G401.6 (cell line): Measurements from ENCODE around the gene VANGL2.

Experiments used
- FAIRE-seq: peaks from 2 replicates; lab custom pipeline; 2012; peaks lifted over from hg19 to GRCh38; lab: Jason Lieb, UNC

The VANGL2 gene

DNA sequence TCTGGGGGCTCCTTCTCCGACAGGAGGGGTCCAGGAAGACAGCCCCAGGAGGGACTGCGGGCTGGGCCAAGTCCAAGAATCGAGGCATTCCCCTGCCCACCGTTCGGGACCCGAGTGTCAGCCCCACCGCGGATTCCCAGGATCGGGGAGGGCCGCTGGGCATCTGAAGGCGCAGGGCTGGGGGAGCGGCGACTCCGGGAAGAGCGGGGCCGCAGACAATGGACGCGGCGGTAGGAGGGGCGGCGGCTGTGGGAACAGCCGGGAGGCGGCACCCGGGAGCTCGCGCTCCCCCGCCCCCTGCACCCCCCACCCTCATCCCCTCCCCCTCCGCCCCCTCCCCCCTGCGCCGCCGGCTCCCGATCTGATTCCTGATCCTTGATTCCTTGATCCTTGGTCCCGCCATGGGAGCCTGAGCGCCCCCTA, at the start of gene VANGL2:
VANGL2 (plus strand) TSS at position 342 of the 423 bp plus-strand sequence. CDS start 15,274 bp downstream, outside the sequence.
- FAIRE-seq: no peak

DNA sequence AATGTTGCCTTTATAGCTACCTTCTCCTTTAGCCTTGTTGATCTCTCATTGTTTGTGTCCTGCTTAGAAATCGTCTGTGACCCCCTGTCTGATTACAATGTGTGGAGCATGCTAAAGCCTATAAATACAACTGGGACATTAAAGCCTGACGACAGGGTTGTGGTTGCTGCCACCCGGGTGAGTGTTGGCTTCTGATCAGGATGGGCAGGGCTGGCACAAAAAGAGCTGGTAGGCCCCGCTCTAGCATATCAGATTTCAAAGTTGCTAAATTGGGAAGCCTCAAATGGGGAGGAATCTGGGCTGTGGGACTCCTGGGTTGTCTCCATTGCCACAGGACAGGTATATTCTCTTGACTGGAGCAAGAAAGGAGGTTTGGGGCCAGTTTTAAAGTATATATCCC, 48.7 kb upstream of the VANGL2 start:
- FAIRE-seq: no peak

GRCh38 chr1:160352555-160352954, 47.8 kb upstream of the VANGL2 start:
- no peak for FAIRE-seq

DNA sequence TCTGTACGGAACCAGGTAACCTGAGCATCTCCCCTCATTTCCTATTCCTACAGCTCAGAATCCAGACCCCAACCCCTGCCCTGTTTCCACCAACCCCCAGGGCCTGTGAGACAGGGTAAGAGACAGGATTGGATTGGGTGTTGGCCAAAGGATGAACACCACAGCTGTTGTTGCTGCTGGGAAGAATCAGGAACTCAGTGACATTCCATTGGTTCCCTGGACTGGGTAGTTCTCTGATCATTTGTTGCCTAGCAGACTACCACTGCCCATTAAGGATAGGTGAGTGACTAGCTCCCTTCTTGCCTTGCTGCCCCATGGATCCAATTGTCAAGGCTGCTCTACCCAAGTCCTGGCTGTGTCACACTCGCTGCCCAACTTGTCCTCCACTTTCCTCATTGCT, 47.1 kb upstream of the VANGL2 start:
- FAIRE-seq: no peak

GRCh38 chr1:160354388-160354985, 45.9 kb upstream of the VANGL2 start:
- no peak for FAIRE-seq

GRCh38 chr1:160357286-160358002, 42.9 kb upstream of the VANGL2 start:
- FAIRE-seq: no peak

DNA sequence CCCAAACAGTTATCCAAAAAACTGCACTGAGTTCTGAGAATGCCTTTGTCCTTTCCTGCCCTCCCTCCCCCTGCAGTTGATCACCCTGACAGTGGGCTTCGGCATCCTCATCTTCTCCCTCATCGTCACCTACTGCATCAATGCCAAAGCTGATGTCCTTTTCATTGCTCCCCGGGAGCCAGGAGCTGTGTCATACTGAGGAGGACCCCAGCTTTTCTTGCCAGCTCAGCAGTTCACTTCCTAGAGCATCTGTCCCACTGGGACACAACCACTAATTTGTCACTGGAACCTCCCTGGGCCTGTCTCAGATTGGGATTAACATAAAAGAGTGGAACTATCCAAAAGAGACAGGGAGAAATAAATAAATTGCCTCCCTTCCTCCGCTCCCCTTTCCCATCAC, 42.3 kb upstream of the VANGL2 start:
- FAIRE-seq: no peak

DNA sequence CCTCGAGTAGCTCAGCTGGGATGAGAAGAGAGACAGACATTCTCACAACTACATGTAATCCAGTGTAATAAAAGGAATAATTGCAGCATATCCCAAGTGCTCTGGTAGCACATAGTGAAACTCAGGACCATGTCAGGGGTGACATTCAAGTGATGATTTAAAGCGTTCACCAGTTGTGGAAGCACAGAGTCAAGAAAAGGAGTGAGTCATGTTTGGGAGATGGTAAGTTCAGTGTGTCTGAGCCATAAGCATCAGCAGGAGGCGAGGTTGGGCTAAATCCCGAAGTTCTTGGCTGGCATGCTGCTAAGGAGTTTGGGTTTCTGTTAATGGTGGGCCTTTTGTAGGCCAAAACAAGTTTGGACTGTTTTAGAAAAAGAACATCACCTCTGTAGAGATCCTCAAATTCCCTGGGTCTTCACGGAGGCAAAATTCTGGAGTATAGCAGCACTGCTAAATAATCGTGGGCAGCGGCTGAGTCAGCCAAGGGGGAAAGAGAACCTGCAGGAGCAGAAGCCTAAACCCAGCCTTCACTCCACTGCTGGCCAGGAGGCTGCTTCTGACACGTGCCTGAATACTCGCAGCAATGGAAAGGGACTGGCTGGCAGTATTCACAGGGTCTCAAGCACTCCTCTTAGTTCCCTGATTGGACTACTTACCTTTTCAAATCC, 40.7 kb upstream of the VANGL2 start:
- FAIRE-seq: no peak

GRCh38 chr1:160360227-160360695, 40.1 kb upstream of the VANGL2 start:
- no peak for FAIRE-seq

GRCh38 chr1:160361199-160361598, 39.2 kb upstream of the VANGL2 start:
- FAIRE-seq: no peak

- no peak for FAIRE-seq
These were observed 38.6 kb upstream of the VANGL2 start for GRCh38 chr1:160361814-160362167.

- no peak for FAIRE-seq
These were observed 38.0 kb upstream of the VANGL2 start for GRCh38 chr1:160362168-160362957.

DNA sequence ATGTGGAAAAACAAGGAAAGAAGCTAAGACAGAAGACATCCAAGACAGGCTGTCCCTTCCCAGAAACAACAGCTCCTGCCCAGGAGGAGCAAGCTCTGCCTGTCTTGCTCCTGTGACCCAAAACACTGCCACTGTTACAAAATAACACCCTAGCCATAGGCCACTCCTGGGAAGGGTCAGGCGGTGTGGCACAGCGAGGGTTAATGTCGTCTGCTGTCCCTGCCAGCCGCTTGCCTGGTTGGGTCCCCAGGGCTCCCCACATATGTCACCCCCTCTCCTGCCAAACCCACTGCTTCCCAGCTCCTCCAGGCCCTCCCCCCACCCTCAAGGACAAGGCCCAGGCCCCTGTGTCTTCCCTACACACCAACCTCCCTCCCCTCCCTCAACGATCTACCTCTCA, 37.4 kb upstream of the VANGL2 start:
- no peak for FAIRE-seq

DNA sequence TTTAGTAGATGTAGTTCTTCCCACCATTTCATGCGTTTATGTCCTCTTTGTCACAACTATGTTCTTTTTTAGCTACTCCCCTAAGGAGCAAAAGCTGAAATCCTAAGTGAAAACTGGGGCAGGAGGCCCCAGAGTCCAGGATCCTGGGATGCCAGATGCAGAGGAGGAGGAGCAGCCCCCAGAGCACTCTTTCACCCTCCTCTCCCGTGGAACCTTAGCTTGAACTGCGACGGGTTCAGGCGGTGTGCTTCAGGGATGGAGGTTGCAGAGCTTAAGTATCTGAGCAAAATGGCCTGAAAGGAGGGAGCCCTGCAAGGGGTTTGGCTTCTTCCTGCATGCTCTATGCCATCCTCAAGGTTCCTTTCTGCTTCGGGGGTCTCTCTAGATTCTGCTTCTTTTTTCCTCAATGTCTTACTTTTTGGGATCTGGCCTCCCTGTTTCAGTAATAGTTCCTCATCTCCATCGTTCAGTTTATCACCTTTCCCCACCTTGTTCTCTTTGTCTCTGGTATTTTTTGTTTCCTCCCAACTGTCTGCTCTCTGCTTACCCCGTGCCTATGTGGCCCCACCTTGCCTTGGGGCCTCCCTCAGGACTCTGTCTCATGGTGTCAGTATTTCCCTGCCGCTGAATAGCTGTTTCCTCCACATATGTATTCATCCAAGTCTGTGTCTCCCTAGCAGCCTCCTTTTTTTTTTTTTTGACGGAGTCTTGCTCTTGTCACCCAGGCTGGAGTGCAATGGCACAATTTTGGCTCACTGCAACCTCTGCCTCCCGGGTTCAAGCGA, 36.2 kb upstream of the VANGL2 start:
- FAIRE-seq: no peak

DNA sequence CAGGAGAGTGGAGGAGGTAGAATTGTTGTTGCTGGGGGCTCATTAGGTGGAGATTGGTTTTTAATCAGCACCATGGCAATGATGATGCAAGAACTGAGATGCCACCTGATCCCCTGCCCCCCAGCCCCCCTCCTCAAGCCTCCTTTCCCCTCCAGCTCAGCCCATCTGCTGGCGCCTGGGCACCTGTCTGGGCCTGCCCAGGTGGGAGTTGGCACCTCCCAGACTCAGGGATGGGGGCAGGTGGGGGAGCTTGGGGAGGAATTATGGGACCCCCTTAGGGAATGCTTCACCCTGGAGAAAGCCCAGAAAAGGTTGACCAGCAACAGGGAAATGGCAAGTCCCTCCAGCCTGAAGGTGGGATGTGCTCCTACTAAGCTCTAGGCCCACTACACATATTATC, 35.0 kb upstream of the VANGL2 start:
- no peak for FAIRE-seq

DNA sequence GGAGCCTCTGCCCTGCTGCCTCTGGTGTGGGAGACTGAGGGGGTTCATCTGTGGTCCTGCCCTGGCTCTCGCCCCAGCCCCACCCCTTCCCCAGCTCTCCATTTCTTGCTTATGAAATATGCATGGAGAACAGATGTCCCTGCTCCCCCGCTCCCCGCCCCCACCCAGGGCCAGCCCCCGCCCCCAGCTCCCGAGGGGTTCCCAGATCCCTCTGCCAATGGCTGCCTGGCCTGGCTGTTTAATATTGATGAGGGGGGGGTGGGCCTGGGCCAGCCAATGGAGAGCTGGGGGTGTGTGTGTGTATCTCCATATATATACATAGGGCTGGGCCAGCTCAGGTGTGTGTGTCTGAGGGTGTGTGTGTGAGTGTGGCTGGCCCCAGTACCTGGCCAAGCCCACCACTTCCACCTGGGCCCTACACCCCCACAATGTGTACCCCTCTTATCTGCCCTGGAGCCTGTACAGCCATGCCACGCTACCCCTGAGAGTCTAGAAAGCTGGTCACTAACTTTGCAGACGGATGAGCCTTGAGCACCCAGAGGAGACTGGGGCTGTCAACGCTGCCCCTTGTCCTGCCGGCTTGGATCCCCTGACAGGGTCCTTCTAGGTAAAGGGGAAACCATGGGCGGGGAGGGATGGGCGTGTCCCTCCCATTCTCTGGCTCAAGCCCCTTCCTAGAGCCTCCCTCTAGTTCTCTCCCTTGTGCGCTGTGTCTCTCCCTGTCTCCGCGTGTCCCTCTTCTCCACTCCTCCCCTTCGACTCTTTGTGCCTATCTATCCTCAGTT, 33.4 kb upstream of the VANGL2 start, which contains the start of gene NHLH1:
NHLH1 (plus strand) TSS at position 341 of the 785 bp plus-strand sequence. CDS start 3,661 bp downstream, outside the sequence.
- no peak for FAIRE-seq

DNA sequence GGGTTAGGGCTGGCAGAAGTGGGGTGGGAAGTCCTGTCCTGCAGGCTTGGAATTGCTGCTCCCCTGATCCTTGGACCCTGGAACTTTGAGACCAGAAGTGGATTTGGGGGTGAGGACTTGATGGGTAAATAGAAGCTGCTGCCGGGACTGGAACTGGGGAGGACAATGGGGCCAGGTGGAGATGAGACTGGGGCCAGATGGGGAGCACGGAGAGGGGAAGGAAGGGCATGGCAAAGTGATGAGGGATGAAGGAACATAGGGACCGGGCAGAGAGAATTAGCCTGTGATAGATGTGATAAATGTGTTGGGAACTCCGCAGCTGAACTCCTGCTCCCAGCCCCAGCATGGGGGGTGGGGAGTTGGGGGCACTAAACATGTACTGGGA, 32.9 kb upstream of the VANGL2 start:
- no peak for FAIRE-seq

GRCh38 chr1:160367934-160368923, 32.1 kb upstream of the VANGL2 start:
- no peak for FAIRE-seq

DNA sequence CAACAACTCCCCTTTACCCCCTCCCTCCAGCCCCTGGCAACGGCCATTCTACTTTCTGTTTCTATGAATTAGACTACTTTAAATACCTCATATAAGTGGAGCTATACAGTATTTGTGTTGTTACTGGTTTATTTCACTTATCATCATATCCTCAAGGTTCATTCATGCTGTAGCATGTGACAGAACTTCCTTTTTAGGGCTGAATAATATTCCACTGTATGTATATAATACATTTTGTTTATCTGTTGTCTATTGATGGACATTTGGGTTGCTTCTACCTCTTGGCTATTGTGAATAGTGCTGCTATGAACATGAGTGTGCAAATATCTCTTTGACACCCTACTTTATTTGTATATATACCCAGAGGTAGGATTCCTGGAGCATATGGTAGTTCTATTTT, 31.3 kb upstream of the VANGL2 start:
- FAIRE-seq: no peak
